Measurements from ENCODE around the gene IFT57.

Gene IFT57

DNA sequence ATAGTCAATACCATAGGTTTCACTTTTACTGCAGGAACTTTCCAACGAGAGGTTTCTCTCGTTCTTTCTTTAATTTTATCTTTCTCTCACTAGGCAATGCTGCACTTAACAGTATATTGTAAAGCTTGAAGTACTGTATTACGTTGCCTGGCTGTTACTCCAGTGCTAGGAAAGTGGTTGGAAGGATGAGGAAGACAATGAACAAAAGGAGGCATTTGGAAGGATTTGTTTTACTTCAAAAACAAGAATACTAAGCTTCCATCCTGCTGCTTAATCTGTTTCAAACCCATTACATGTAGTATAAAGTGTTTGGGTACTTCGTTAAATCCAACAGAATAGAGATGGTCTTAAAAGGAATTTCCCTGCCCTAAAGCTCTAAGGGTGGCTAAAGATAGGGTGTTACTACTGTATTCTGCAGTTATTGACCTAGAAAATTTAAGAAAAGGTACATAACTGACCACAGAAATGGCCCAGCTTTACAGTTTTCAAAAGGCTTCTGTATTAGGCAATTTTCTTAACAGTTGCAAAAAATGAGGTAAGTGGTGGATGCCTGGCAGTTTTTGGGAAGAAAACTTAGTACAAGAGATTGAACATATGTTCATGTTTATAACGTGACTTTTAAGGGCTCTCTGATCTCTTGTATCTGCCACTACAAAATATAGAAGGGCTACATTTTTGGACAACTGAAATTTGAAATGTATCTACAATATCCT lies 785 bp upstream of the IFT57 start:
- H3K9me3 ChIP-seq (ENCODE audit: insufficient read depth, low read length, severe bottlenecking), result no peaks in the 10 kb centered on the region
- ATAC-seq (ENCODE audit: insufficient read depth, low read depth), result peak; percentile 17; the same call in 2 of the 3 replicates
- no peak for DNase-seq
- H2AFZ ChIP-seq (ENCODE audit: low read depth, low read length), result peak overlapping the region; percentile 80
- H3K4me2 ChIP-seq (ENCODE audit: insufficient read depth, low read length), result peak overlapping the region; percentile 98
- no peaks in the 10 kb centered on the region for H3K27me3 ChIP-seq (ENCODE audit: insufficient read depth, low read length, poor library complexity)
- H3K4me3 ChIP-seq (ENCODE audit: low read depth in 1 of 2, low read length in 2 of 2), result peak overlapping the region; percentile 39 to 97
- no peaks in the 10 kb centered on the region for H3K36me3 ChIP-seq (ENCODE audit: insufficient read depth, low read length)
- TF ChIP-seq, protein P1, sequence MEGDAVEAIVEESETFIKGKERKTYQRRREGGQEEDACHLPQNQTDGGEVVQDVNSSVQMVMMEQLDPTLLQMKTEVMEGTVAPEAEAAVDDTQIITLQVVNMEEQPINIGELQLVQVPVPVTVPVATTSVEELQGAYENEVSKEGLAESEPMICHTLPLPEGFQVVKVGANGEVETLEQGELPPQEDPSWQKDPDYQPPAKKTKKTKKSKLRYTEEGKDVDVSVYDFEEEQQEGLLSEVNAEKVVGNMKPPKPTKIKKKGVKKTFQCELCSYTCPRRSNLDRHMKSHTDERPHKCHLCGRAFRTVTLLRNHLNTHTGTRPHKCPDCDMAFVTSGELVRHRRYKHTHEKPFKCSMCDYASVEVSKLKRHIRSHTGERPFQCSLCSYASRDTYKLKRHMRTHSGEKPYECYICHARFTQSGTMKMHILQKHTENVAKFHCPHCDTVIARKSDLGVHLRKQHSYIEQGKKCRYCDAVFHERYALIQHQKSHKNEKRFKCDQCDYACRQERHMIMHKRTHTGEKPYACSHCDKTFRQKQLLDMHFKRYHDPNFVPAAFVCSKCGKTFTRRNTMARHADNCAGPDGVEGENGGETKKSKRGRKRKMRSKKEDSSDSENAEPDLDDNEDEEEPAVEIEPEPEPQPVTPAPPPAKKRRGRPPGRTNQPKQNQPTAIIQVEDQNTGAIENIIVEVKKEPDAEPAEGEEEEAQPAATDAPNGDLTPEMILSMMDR (IDR thresholded peaks at IDR 0.05; ENCODE audit: borderline replicate concordance, extremely low read depth, low read length, poor library complexity, severe bottlenecking), result no peak
- no peaks in the 10 kb centered on the region for H4K20me1 ChIP-seq (ENCODE audit: insufficient read depth, low read length)
- H3K4me1 ChIP-seq (ENCODE audit: insufficient read depth, low read length), result peaks cover 38% of the 10 kb centered on the region
- H3K79me2 ChIP-seq (ENCODE audit: insufficient read depth, low read length), result no peaks in the 10 kb centered on the region
- peak overlapping the region; percentile 60 for H3K9ac ChIP-seq (ENCODE audit: low read depth, low read length)
- H3K27ac ChIP-seq (ENCODE audit: low read length), result peak overlapping the region; percentile 74

DNA sequence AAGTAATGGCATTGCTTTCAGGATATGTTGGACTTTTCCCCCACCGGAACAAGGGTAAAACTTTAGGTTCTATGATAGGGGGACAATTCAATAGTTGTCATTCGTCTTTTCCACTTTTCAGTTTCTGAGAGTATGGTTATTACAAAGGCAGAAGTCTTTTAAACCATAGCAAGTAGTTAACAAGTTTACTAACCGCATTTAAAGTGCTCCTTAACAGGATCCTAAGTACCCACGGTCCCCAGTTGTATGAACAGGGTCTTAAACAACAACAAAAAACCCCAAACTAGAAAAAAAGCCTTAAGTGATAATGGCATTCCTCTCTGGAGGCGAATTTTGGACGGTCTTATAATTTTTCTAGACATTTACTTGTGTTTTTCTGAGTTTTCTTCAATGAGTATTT lies 831 bp downstream of the IFT57 start:
- Histone ChIP-seq H3K79me2 (ENCODE audit: insufficient read depth, low read length) (no peaks in the 10 kb centered on the region), H2AFZ (ENCODE audit: low read depth, low read length) (peak overlapping the region; percentile 97), H3K36me3 (ENCODE audit: insufficient read depth, low read length) (no peaks in the 10 kb centered on the region), H3K27me3 (ENCODE audit: insufficient read depth, low read length, poor library complexity) (no peaks in the 10 kb centered on the region), H3K9me3 (ENCODE audit: insufficient read depth, low read length, severe bottlenecking) (no peaks in the 10 kb centered on the region), H3K9ac (ENCODE audit: low read depth, low read length) (peak overlapping the region; percentile 60; the same call in 1 of the 2 replicates), H3K27ac (ENCODE audit: low read length) (no peak overlapping the region; the same call in 1 of the 2 replicates), H4K20me1 (ENCODE audit: insufficient read depth, low read length) (no peaks in the 10 kb centered on the region), H3K4me1 (ENCODE audit: insufficient read depth, low read length) (peaks cover 38% of the 10 kb centered on the region), H3K4me3 (ENCODE audit: low read depth in 1 of 2, low read length in 2 of 2) (peak overlapping the region; percentile 39 to 97; a peak in 3 of 4 replicates), H3K4me2 (ENCODE audit: insufficient read depth, low read length) (peak overlapping the region; percentile 98)
- TF ChIP-seq, protein P1 (IDR thresholded peaks at IDR 0.05; ENCODE audit: borderline replicate concordance, extremely low read depth, low read length, poor library complexity, severe bottlenecking), result no peak
- TF ChIP-seq EZH2 (IDR thresholded peaks at IDR 0.05; ENCODE audit: borderline replicate concordance, low read depth, low read length, severe bottlenecking), result no peak
- DNase-seq (no peak), ATAC-seq (ENCODE audit: insufficient read depth, low read depth) (no peak)

DNA sequence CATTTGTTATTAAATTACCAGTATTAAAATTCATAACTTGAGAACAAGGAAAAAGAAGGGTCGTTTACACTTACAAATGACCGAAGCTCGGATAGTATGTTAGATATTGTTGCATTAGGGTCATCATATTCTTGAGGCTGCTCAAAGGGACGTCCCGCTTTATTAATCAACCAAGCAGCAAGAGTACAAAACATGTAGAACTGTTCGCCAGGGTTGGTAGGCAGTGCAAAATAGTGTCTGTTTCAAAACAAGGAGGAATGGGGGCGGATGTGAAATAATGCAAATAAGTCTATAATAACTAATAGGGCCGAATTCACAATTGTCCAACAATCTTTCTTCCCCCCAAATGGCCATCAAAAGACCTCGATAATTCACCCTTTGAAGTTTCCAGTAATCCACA lies 2.9 kb downstream of the IFT57 start:
- no peaks in the 10 kb centered on the region for H3K9me3 ChIP-seq (ENCODE audit: insufficient read depth, low read length, severe bottlenecking)
- no peaks in the 10 kb centered on the region for H4K20me1 ChIP-seq (ENCODE audit: insufficient read depth, low read length)
- H2AFZ ChIP-seq (ENCODE audit: low read depth, low read length), result no peak overlapping the region
- no peak overlapping the region for H3K4me2 ChIP-seq (ENCODE audit: insufficient read depth, low read length)
- H3K79me2 ChIP-seq (ENCODE audit: insufficient read depth, low read length), result no peaks in the 10 kb centered on the region
- no peak overlapping the region for H3K4me3 ChIP-seq (ENCODE audit: low read depth in 1 of 2, low read length in 2 of 2)
- no peak overlapping the region for H3K9ac ChIP-seq (ENCODE audit: low read depth, low read length)
- H3K36me3 ChIP-seq (ENCODE audit: insufficient read depth, low read length), result no peaks in the 10 kb centered on the region
- TF ChIP-seq, protein P1 (IDR thresholded peaks at IDR 0.05; ENCODE audit: borderline replicate concordance, extremely low read depth, low read length, poor library complexity, severe bottlenecking), result no peak
- TF ChIP-seq EZH2 (IDR thresholded peaks at IDR 0.05; ENCODE audit: borderline replicate concordance, low read depth, low read length, severe bottlenecking), result no peak
- no peak overlapping the region for H3K27ac ChIP-seq (ENCODE audit: low read length)
- no peak for DNase-seq
- peaks cover 43% of the 10 kb centered on the region for H3K4me1 ChIP-seq (ENCODE audit: insufficient read depth, low read length)
- H3K27me3 ChIP-seq (ENCODE audit: insufficient read depth, low read length, poor library complexity), result no peaks in the 10 kb centered on the region
- no peak for ATAC-seq (ENCODE audit: insufficient read depth, low read depth)
